Liver (tissue), 3 donors: Measurements from ENCODE around the gene LDLRAD4.

Experiments
- GABPA ChIP-seq, 2 donors: IDR thresholded peaks in 1 of 2; conservative IDR thresholded peaks in 1 of 2; 2 replicates each; pipeline ENCODE4 v1.6.1; 2016; ENCODE audit warnings: antibody characterized with exemption in 2 of 2, mild to moderate bottlenecking in 1 of 2, moderate library complexity in 1 of 2
- JUND ChIP-seq, 2 donors: IDR thresholded peaks; 2 replicates each; pipeline ENCODE4 v1.6.1; 2016; ENCODE audit warnings: antibody characterized with exemption in 2 of 2
- YY1 ChIP-seq: IDR thresholded peaks from 2 replicates; pipeline ENCODE4 v1.6.1; 2016; ENCODE audit warnings: antibody characterized with exemption, mild to moderate bottlenecking
- TF ChIP-seq, protein P1 (sequence below): fragments of 150-350 bp; IDR thresholded peaks from 2 replicates; pipeline ENCODE4 v1.5.1; 2017; ENCODE audit warnings: improper control_type of control experiment, low read depth, low read length; ENCODE audit not compliant: missing input control
- TF ChIP-seq, protein P2 (sequence below): IDR thresholded peaks from 2 replicates; pipeline ENCODE4 v1.6.1; 2016; ENCODE audit warnings: antibody characterized with exemption
- TF ChIP-seq, protein P3 (sequence below): IDR thresholded peaks from 2 replicates; pipeline ENCODE4 v1.6.1; 2016; ENCODE audit warnings: antibody characterized with exemption
- donor health status: healthy.
- donor health status: healthy.

DNA sequence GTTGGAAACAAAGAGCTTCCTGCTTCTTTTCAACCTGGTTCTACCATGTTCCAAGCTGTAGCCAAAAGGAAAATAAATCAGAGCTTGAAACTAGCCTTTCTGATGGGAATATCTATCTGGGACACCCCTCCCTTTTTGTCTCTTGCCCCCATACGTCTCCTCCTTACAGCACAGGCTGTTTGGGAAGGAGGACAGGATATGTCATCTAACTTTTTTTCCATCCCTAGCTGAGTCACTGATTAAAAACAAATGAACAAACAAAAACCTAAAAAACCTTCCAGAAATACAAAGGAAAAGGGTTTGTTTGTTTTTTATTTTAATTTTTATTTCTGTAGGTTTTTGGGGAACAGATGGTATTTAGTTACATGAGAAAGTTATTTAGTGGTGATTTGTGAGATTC is 356.2 kb downstream of the LDLRAD4 start:
- TF ChIP-seq, protein P1, sequence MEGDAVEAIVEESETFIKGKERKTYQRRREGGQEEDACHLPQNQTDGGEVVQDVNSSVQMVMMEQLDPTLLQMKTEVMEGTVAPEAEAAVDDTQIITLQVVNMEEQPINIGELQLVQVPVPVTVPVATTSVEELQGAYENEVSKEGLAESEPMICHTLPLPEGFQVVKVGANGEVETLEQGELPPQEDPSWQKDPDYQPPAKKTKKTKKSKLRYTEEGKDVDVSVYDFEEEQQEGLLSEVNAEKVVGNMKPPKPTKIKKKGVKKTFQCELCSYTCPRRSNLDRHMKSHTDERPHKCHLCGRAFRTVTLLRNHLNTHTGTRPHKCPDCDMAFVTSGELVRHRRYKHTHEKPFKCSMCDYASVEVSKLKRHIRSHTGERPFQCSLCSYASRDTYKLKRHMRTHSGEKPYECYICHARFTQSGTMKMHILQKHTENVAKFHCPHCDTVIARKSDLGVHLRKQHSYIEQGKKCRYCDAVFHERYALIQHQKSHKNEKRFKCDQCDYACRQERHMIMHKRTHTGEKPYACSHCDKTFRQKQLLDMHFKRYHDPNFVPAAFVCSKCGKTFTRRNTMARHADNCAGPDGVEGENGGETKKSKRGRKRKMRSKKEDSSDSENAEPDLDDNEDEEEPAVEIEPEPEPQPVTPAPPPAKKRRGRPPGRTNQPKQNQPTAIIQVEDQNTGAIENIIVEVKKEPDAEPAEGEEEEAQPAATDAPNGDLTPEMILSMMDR: no peak
- TF ChIP-seq GABPA (IDR thresholded peaks at IDR 0.05 in 1 of 2, conservative IDR thresholded peaks at IDR 0.05 in 1 of 2) (no peak), YY1 (no peak), JUND (IDR thresholded peaks at IDR 0.05) (no peak)
- TF ChIP-seq, protein P2, sequence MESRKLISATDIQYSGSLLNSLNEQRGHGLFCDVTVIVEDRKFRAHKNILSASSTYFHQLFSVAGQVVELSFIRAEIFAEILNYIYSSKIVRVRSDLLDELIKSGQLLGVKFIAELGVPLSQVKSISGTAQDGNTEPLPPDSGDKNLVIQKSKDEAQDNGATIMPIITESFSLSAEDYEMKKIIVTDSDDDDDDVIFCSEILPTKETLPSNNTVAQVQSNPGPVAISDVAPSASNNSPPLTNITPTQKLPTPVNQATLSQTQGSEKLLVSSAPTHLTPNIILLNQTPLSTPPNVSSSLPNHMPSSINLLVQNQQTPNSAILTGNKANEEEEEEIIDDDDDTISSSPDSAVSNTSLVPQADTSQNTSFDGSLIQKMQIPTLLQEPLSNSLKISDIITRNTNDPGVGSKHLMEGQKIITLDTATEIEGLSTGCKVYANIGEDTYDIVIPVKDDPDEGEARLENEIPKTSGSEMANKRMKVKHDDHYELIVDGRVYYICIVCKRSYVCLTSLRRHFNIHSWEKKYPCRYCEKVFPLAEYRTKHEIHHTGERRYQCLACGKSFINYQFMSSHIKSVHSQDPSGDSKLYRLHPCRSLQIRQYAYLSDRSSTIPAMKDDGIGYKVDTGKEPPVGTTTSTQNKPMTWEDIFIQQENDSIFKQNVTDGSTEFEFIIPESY: no peak
- TF ChIP-seq, protein P3, sequence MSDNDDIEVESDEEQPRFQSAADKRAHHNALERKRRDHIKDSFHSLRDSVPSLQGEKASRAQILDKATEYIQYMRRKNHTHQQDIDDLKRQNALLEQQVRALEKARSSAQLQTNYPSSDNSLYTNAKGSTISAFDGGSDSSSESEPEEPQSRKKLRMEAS: no peak
